BJ (cell line): ENCODE results near the gene RAB7A. TPM values are rescaled to one million over a fixed set of nuclear protein-coding genes. Genes with fewer than 3 reads are reported as not detected.

Source experiments
- CTCF ChIA-PET: fragments of 350-600 bp; formaldehyde crosslinking; extraction: SDS; loops from one replicate; lab custom pipeline; 2021; ENCODE audit warnings: antibody characterized with exemption, inconsistent platforms; lab: Yijun Ruan, JAX
- POLR2A ChIA-PET: fragments of 300-600 bp; sonication (Branson Sonifier 250); formaldehyde crosslinking; extraction: SDS; loops from one replicate; lab custom pipeline; 2021; ENCODE audit warnings: antibody characterized with exemption; lab: Charles Lee
- DNase-seq: peaks from one replicate; pipeline ENCODE4 v3.0.0-alpha.2; 2011; ENCODE audit warnings: low read depth
- H3K27me3 ChIP-seq: 2 replicates; pipeline ENCODE4 v1.6.0; 2011; ENCODE audit warnings: low read length; ENCODE audit not compliant: control insufficient read depth, insufficient read depth
- H3K36me3 ChIP-seq: 2 replicates; pipeline ENCODE4 v1.5.1; 2011; ENCODE audit warnings: low read length; ENCODE audit not compliant: control insufficient read depth, insufficient read depth
- H3K4me3 ChIP-seq: 2 replicates; pipeline ENCODE4 v1.5.1; 2011; ENCODE audit warnings: low read depth, mild to moderate bottlenecking, control low read depth, low read length
- CTCF ChIP-seq: IDR thresholded peaks from 2 replicates; pipeline ENCODE4 v1.5.1; 2011; ENCODE audit warnings: low read depth, mild to moderate bottlenecking, control low read depth, inconsistent platforms, low read length, moderate library complexity; ENCODE audit not compliant: insufficient read depth
- polyA minus RNA-seq: library from RNA; depleted of rRNA, polyadenylated mRNA; stranded (reverse); fragments of >200 nt; gene quantifications from 2 replicates; pipeline ENCODE4 v1.2.3, GENCODE V29; 2011; rRNA and poly(A)+ RNA removed
- polyA plus RNA-seq: library from polyadenylated mRNA; depleted of rRNA; stranded (reverse); fragments of >200 nt; gene quantifications from 2 replicates; pipeline ENCODE4 v1.2.3, GENCODE V29; 2011; rRNA removed

Gene RAB7A
- 202 and 228 TPM in 2 replicates for polyA plus RNA-seq
- polyA minus RNA-seq, result 83.4 and 116 TPM in 2 replicates

- ChIA-PET POLR2A (no interaction called here), CTCF (interaction anchor here (1.1 to 1.9 kb wide), 6 partner anchors 11 to 73 kb away, joined by 3 to 6 read pairs (median 4); no protein-coding TSS in a partner anchor)
- Histone ChIP-seq H3K36me3 (no peaks in the 10 kb centered on the region), H3K27me3 (no peaks in the 10 kb centered on the region), H3K4me3 (peak within 1 kb of the TSS; percentile 100)
- no peak for TF ChIP-seq CTCF
- peak; percentile 93 for DNase-seq
Observed at GRCh38 chr3:128726023-128727016, at the start of gene RAB7A. TSS of gene RAB7A (plus strand) at chr3:128726183. CDS start at chr3:128795368, 69,185 bp downstream.

GRCh38 chr3:128679338-128679737 is 46.6 kb upstream of the RAB7A start:
- POLR2A ChIA-PET, result interaction anchor here (0.6 kb wide), 1 partner anchor 10 kb away, joined by 4 read pairs; no protein-coding TSS in a partner anchor
- CTCF ChIA-PET, result interaction anchor here (2.2 to 2.8 kb wide), 3 partner anchors 67 to 167 kb away, joined by 7 to 51 read pairs (median 28); no protein-coding TSS in a partner anchor
- no peak for DNase-seq
- Histone ChIP-seq H3K4me3 (no peak overlapping the region), H3K36me3 (no peaks in the 10 kb centered on the region), H3K27me3 (no peaks in the 10 kb centered on the region)
- no peak for TF ChIP-seq CTCF

GRCh38 chr3:128680603-128681368 is 45.2 kb upstream of the RAB7A start:
- ChIA-PET CTCF (interaction anchor here (0.6 to 3.7 kb wide), 42 partner anchors 9 to 270 kb away, joined by 3 to 51 read pairs (median 4); partner anchors contain the start of genes ACAD9 and RPN1), POLR2A (interaction anchor here (0.7 to 0.8 kb wide), 4 partner anchors 31 to 199 kb away, joined by 3 to 4 read pairs (median 4); partner anchors contain the start of gene ACAD9)
- peak overlapping the region; percentile 62 for H3K4me3 ChIP-seq
- H3K27me3 ChIP-seq, result no peaks in the 10 kb centered on the region
- no peaks in the 10 kb centered on the region for H3K36me3 ChIP-seq
- peak; percentile 99 for TF ChIP-seq CTCF
- peak; percentile 89 for DNase-seq

- Histone ChIP-seq H3K27me3 (no peaks in the 10 kb centered on the region), H3K36me3 (no peaks in the 10 kb centered on the region), H3K4me3 (peak overlapping the region; percentile 62)
- ChIA-PET POLR2A (no interaction called here), CTCF (interaction anchor here (0.6 to 3.7 kb wide), 26 partner anchors 8 to 198 kb away, joined by 3 to 51 read pairs (median 6); partner anchors contain the start of gene ACAD9)
- TF ChIP-seq CTCF, result no peak
- DNase-seq, result no peak
Observed at GRCh38 chr3:128681369-128681829, 44.6 kb upstream of the RAB7A start.
